ENCODE results near the gene GPX2. TPM values are rescaled to one million over a fixed set of nuclear protein-coding genes. Genes with fewer than 3 reads are reported as not detected.

GPX2 gene
- total and polyA plus RNA-seq, 2 donors (not counting 3 experiments of a cell fraction or from before 2014, with no cell fraction given) = not detected

- no TSS peak for BruUV-seq (replicated peaks)
- H3K27ac ChIP-seq (ENCODE audit: insufficient read depth, low read depth, low read length) = no peak overlapping the region
- H3K79me2 ChIP-seq (ENCODE audit: control insufficient read depth, insufficient read depth, low read length) = no peaks in the 10 kb centered on the region
- H2AFZ ChIP-seq (ENCODE audit: low read depth, low read length) = no peak overlapping the region
- H3K9me1 ChIP-seq (replicated peaks; ENCODE audit: control insufficient read depth, extremely low read depth, insufficient read depth, low read length) = no peaks in the 10 kb centered on the region
- H3K4me2 ChIP-seq (ENCODE audit: insufficient read depth, low read length) = no peak overlapping the region
- no peak overlapping the region for H3K9ac ChIP-seq (replicated peaks; ENCODE audit: extremely low read depth, insufficient read depth, low read length)
- no peaks in the 10 kb centered on the region for H3K9me3 ChIP-seq (replicated peaks; ENCODE audit: control insufficient read depth, insufficient read depth, low read length)
- H3K4me3 ChIP-seq (replicated peaks in 1 of 3; ENCODE audit: insufficient read depth in 1 of 3, low read depth in 1 of 3, low read length in 3 of 3) = no peak overlapping the region
- no peaks in the 10 kb centered on the region for H4K20me1 ChIP-seq (replicated peaks; ENCODE audit: control insufficient read depth, extremely low read depth, insufficient read depth, low read length)
- intact Hi-C loops (cut with micrococcal nuclease) = loop anchor here (2.0 kb wide), 3 partner anchors 69 to 221 kb away; no protein-coding TSS in a partner anchor
- H3K27me3 ChIP-seq (ENCODE audit: control insufficient read depth in 2 of 2, insufficient read depth in 2 of 2, low read length in 2 of 2) = peaks cover 10 to 24% of the 10 kb centered on the region in 2 experiments
- dilution Hi-C loops (cut with MboI; ENCODE audit: extremely low pct_ligation_motif_present, low sequenced_read_pairs) = no loop called here
- no peak for TF ChIP-seq GATA2 (IDR thresholded peaks at IDR 0.05; ENCODE audit: insufficient read depth, insufficient read length, low read depth, low read length)
- peak; percentile 31 to 42 for TF ChIP-seq CTCF (IDR thresholded peaks at IDR 0.05; ENCODE audit: extremely low read depth in 1 of 2, insufficient read depth in 1 of 2, low read depth in 1 of 2, low read length in 2 of 2)
- TF ChIP-seq POLR2AphosphoS5 (IDR thresholded peaks at IDR 0.05; ENCODE audit: insufficient read depth, low read depth, low read length) = no peak
- peak; percentile 72 for DNase-seq (ENCODE audit: low read depth, low spot score)
- peak; percentile 62 for FAIRE-seq
- ChIA-PET POLR2A (no interaction called here), CTCF (interaction anchor here (0.5 to 6.2 kb wide), 44 partner anchors 8 to 548 kb away, joined by 3 to 120 read pairs (median 5); partner anchors contain the start of genes FNTB, GPX2, HSPA2 and SPTB)
- H3K4me1 ChIP-seq (ENCODE audit: control insufficient read depth, extremely low read depth, insufficient read depth, low read length) = no peaks in the 10 kb centered on the region
- no peaks in the 10 kb centered on the region for H3K36me3 ChIP-seq (ENCODE audit: control insufficient read depth in 2 of 2, extremely low read depth in 1 of 2, insufficient read depth in 2 of 2, low read length in 2 of 2)
These were observed 50.6 kb downstream of the GPX2 start for GRCh38 chr14:64891839-64892375.
